ENCODE measurements around the gene POLG.

Gene POLG

DNA sequence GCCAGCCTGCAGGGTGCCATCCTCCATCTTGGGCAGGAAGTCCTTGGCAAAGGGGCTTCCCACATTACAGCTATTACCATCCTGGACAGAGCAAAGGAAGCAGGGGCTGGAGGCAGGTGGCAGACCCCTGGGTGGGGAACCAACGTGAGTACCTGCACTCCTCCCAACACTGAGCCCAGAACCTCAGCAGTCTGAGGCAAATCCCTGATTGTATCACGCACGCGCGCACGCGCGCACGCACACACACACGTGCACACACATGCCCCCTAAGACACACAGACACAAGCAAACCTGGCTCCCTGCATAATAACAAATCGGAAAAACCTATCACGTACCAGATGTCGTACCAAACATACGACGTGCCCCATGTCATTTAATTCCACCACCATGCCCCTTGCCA is 11.8 kb downstream of the POLG start:
- H3K4me3 ChIP-seq (ENCODE audit: low read length) = no peak overlapping the region
- TF ChIP-seq, protein P1, sequence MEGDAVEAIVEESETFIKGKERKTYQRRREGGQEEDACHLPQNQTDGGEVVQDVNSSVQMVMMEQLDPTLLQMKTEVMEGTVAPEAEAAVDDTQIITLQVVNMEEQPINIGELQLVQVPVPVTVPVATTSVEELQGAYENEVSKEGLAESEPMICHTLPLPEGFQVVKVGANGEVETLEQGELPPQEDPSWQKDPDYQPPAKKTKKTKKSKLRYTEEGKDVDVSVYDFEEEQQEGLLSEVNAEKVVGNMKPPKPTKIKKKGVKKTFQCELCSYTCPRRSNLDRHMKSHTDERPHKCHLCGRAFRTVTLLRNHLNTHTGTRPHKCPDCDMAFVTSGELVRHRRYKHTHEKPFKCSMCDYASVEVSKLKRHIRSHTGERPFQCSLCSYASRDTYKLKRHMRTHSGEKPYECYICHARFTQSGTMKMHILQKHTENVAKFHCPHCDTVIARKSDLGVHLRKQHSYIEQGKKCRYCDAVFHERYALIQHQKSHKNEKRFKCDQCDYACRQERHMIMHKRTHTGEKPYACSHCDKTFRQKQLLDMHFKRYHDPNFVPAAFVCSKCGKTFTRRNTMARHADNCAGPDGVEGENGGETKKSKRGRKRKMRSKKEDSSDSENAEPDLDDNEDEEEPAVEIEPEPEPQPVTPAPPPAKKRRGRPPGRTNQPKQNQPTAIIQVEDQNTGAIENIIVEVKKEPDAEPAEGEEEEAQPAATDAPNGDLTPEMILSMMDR (conservative IDR thresholded peaks at IDR 0.05; ENCODE audit: low read length) = no peak
- DNase-seq (ENCODE audit: low read depth) = no peak

DNA sequence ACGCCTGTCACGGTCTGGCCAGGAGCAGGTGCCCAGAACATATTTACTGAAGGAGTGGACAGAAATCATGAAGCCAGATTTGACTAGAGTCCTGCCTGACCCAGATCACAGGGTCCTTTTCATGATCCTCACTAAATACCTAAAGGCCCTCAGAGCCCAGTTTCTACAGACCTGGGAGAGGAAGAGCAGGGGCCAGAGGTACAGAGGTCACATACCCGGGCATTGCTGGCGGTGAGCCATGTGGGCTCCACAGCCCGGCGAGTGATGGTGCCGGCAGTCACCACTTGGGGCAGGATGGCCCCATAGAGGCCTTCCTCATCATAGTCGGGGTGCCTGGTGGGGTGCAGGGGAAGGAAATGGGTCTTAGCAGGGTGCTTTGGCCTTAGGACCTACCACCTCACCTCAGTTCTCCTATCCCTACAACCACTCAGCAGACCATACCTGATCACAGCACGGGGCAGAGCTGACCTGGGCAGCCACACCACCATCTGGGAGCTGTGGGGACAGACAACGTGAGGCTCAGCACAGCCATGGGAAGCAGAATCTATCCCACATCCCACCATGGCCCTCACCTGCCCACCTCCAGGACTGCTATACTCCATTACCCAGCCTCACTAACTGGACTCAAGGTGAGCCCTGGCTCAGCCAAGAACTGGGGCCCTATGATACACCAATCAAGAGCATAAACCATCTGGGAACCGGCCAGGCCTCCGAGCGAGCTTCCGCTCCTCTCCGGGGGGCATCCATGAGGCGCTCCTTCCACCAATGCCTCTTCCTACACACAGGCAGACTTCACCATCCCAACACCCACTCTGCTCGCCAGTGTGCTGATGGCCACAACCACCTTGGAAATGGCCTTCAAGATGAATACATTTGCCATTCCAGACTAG is 12.9 kb downstream of the POLG start:
- H3K4me3 ChIP-seq (ENCODE audit: low read length) = no peak overlapping the region
- DNase-seq (ENCODE audit: low read depth) = no peak
- TF ChIP-seq, protein P1 (conservative IDR thresholded peaks at IDR 0.05; ENCODE audit: low read length) = no peak

DNA sequence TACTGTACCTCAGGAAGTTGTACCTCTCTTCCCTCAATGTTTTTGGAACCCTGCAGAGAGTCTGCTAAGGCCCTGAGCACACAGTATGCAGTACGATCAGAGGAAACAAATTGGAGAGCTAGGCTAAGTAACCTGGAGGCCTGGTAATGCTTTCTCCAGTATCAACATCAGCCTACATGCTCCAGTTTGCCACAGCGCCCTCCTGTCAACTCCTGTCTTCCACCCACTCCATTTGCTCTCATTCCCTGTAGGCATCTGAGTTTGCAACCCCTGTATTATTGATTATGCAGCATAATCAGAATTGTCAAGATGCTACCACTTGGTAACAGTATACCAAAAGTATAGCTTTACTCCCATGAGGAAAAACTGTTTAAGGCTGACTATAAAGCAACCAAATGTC is 14.4 kb downstream of the POLG start:
- TF ChIP-seq, protein P1 (conservative IDR thresholded peaks at IDR 0.05; ENCODE audit: low read length) = no peak
- H3K4me3 ChIP-seq (ENCODE audit: low read length) = no peak overlapping the region
- no peak for DNase-seq (ENCODE audit: low read depth)

DNA sequence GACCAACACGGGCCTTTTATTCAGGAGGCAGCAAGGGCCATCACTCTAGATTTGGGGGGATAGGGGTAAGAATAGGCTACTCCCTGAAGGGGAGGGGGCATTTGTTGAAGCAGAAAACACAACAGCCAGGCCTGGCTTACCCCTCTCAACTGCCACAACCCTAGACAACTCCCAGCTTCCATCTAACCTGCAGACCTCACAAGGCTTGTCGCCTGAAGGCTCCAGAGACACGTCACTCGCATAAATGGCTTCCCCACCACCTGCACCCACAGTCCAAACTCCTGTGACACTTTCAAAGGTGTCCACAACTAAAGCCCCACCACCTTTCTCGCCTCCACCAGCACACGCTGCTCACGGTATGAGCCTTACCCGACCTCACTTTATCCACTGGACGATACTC is 14.9 kb downstream of the POLG start:
- no peak for DNase-seq (ENCODE audit: low read depth)
- TF ChIP-seq, protein P1 (conservative IDR thresholded peaks at IDR 0.05; ENCODE audit: low read length) = no peak
- H3K4me3 ChIP-seq (ENCODE audit: low read length) = no peak overlapping the region

DNA sequence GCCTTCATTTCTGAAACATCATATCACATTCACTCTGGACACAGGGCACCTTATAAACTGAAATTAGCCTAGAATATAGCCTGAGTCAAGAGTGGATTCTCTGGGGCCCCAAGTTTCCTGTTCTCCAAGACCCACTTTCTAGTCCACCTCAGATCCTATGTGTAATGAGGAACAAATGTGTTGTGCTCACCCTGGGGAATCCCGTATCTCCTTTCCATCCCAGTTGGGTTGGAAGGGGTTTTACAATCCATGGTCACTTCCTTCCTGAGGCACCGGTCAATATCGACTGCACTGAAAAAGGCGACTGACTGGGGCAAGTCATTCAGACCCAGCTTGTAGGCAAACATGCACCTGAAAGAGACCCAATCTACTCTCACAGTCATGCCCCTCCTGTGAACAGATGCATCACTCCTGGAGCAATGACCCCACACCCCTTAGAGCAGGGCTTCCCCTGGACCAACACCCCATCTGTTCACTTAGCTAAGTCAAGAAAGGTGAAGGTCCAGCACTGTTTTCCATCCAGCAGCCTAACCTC is 17.4 kb downstream of the POLG start:
- TF ChIP-seq, protein P1 (conservative IDR thresholded peaks at IDR 0.05; ENCODE audit: low read length) = no peak
- DNase-seq (ENCODE audit: low read depth) = no peak
- H3K4me3 ChIP-seq (ENCODE audit: low read length) = no peak overlapping the region

DNA sequence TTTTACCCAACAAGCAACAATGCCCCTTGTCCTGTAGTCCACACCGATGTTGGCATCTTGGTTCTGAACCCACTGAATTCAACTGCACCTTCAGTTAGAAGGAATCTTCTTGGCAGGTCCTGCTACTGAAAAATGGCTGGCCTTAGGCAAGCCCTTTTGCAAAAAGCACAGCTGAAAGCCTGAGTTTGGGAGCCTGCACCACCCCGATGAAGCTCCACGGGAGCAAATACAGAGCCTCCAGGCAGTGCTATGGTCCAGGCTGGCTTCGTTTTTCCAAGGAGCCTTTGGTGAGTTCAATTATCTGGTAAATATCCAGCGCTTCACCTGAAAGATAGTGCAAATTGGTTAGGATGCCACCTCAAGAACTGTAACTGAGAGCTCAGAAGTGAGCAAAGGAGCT is 18.1 kb downstream of the POLG start:
- DNase-seq (ENCODE audit: low read depth) = no peak
- H3K4me3 ChIP-seq (ENCODE audit: low read length) = no peak overlapping the region
- TF ChIP-seq, protein P1 (conservative IDR thresholded peaks at IDR 0.05; ENCODE audit: low read length) = no peak

DNA sequence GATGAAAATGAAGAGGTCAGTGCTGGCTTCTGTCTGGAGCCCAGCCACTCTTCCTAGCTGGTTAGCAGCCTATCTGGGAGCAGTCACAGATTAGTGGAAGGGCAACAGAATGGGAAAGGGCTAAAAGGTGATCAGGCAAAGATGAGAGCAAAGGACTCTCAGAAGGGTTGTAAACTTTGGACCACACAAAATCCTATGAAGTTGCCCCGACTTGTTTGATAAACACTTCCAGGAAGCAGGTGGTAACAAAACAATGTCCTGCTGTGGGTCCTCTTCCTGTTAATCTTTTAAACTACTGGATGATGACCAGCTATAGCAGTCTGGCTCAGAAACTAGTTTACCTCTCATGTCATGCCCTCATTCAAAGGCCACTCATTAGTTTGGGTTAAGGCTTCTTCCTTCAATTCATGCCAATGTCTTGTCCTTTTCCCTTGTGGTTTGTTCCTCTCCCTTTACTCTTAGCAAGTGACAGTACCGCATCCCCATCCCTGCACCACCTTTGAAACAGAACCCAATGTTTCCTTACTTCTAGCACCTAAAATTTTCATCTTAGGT is 19.2 kb downstream of the POLG start:
- H3K4me3 ChIP-seq (ENCODE audit: low read length) = no peak overlapping the region
- TF ChIP-seq, protein P1 (conservative IDR thresholded peaks at IDR 0.05; ENCODE audit: low read length) = no peak
- no peak for DNase-seq (ENCODE audit: low read depth)
